Right cardiac atrium (tissue), 5 donors: ENCODE data around the gene IQSEC2. TPM values are rescaled to one million over a fixed set of nuclear protein-coding genes. Genes with fewer than 3 reads are reported as not detected.

Experiments
- ATAC-seq, 2 donors: fragments of 200-7000 bp; cut with Tn5 transposase; one replicate each; pipeline versions ENCODE4 v1.8.0 to v1.9.1; 2020; ENCODE audit warnings: moderate library complexity in 2 of 2, mild to moderate bottlenecking in 1 of 2
- DNase-seq, 3 donors: peaks; one replicate each; pipeline ENCODE4 v3.0.0-alpha.2; 2020
- H3K27ac ChIP-seq: one replicate; pipeline ENCODE4 v1.5.1; 2013; ENCODE audit warnings: mild to moderate bottlenecking, low read length, control low read depth, moderate library complexity
- H3K27me3 ChIP-seq: one replicate; pipeline ENCODE4 v1.6.1; 2013; ENCODE audit not compliant: control insufficient read depth, insufficient read depth
- H3K4me1 ChIP-seq: one replicate; pipeline ENCODE4 v1.6.1; 2013; ENCODE audit warnings: low read length; ENCODE audit not compliant: control insufficient read depth, insufficient read depth
- H3K4me3 ChIP-seq: one replicate; pipeline ENCODE4 v1.5.1; 2013; ENCODE audit warnings: low read length, control low read depth
- H3K9me3 ChIP-seq: one replicate; pipeline ENCODE4 v1.6.1; 2013; ENCODE audit warnings: low read length; ENCODE audit not compliant: control insufficient read depth
- WGBS: extraction: QIAGEN DNeasy Blood & Tissue Kit; methylation state at CpG from one replicate; pipeline ENCODE4 v1.1.7; 2013; 5-methylcytosine and 5-hydroxymethylcytosine counted together
- intact Hi-C, 4 donors: fragments of 100-400 bp; cut with DNase I; formaldehyde crosslinking; loops; one replicate each; pipeline versions ENCODE4 v1.11.0 to v1.14.0; 2022 to 2023
- polyA plus RNA-seq: library from polyadenylated mRNA; stranded (reverse); fragments of 200-250 nt; gene quantifications from one replicate; pipeline ENCODE4 v1.2.3, GENCODE V29; 2013
- total RNA-seq, 4 donors: library from RNA; stranded (reverse); fragmentation: NEBNext Ultra II Directional; extraction: Animal tissue kit (Norgen Biotek cat#: 25700); gene quantifications; one replicate each; pipeline ENCODE4 v1.2.1, GENCODE V29; 2021
- donor health status: healthy with polysubstance abuse.
- donor health status: DM: no; HTN: yes; CAD: no.
- donor health status: DM: no; HTN: no; CAD: no.
- donor health status: DM: no; HTN: yes; CAD: no; lungs with severe emphysema.
- donor health status: DM: yes; HTN: yes; CAD: no.

Gene IQSEC2
- total and polyA plus RNA-seq, 5 donors, result 11.6 to 15.3 (median 15.0) TPM

DNA sequence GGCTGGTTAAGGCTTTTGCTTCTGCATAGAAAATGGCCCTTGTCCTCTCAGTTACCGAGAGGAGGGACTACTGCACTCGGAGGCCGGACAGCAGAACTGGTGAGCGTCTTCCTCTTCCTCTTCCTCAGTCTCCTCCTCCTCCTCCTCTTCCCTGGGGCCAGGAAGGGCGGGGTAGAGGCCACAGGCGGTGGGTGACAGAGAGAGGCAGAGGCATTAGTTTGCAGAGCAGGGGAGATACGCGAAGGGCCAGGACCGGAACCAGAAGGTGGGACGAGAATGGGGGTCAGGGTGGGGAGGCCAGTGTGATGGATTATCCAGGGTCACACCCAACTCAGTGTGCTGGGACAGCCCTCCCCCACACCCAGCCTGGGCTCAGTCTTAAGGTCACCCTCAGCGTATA is 14.5 kb downstream of the IQSEC2 start:
- no peaks in the 10 kb centered on the region for H3K4me1 ChIP-seq
- H3K4me3 ChIP-seq, result no peak overlapping the region
- H3K27ac ChIP-seq, result no peak overlapping the region
- no peaks in the 10 kb centered on the region for H3K27me3 ChIP-seq
- intact Hi-C loops, result no loop called here
- ATAC-seq, result peak; percentile 31 to 54
- no peak for DNase-seq
- 55% methylated on average over 11 of the region's 11 CpGs for WGBS
- no peaks in the 10 kb centered on the region for H3K9me3 ChIP-seq

DNA sequence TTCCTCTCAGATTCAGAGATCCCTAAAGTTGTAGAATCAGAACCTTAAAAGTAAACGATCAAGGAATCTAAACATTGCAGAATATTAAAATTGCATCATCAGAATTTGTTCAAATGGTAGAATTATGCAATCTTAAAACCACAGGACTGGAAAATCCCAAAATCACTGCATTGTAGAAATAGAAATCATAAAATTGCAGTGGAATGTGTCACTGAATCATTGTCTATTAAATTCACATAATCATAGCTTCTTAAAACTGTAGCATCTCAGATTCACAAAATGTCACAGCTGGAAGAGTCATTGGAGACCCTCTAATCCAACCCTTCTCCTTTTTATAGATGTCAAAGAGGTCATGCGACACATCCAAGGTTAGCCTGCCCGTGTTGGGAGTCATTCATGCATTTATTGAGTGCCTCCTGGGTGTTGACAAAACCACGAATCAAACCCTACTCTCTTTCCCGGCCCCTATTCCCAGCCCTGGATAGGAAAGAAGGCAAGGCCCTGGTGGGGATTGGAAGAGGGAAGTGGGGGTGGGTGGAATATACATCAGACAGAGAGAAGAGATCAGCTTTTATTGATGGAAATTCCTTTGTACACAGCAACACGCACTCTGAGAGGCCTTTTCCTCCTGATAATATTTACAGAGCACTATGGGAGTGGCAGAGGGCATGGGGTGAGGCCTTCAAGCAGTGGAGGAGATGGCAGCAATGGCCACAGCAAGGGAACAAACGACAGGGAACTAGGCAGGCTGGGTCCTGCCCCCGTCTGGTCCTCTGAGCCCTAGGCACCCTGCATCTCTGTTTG is 15.4 kb downstream of the IQSEC2 start:
- ATAC-seq, result no peak
- no peak overlapping the region for H3K27ac ChIP-seq
- H3K27me3 ChIP-seq, result no peaks in the 10 kb centered on the region
- WGBS, result 73% methylated on average over 8 of the region's 8 CpGs
- no peak overlapping the region for H3K4me3 ChIP-seq
- H3K4me1 ChIP-seq, result no peaks in the 10 kb centered on the region
- no peak for DNase-seq
- intact Hi-C loops, result no loop called here
- H3K9me3 ChIP-seq, result no peaks in the 10 kb centered on the region

DNA sequence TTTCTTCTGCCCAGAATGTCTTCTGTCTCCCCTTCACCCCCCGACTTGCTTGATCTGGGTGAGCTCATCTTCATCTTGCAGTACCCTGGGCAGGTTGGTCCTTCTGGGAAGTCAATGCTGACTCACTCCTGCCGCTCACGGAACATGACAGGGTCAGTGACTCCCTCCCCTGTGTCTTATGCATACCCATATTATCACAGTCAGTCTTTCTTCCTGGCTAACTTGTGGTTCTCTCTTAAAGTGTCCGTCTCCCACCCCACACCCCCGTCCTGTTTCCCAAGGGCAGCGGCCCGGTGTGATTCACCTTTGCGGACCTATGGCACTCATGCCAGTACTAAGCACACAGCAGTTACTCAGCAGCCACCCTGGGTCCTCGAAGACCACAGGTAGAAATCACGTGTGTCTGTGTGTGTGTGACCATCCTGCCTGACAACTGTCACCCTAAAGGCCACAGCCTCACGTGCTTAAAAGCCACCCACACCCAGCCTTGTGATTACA is 17.7 kb downstream of the IQSEC2 start:
- DNase-seq (no peak), ATAC-seq (peak in 1 of 2 donors; percentile 16)
- Histone ChIP-seq H3K27me3 (no peaks in the 10 kb centered on the region), H3K9me3 (no peaks in the 10 kb centered on the region), H3K4me1 (no peaks in the 10 kb centered on the region), H3K4me3 (no peak overlapping the region), H3K27ac (no peak overlapping the region)
- 74% methylated on average over 11 of the region's 11 CpGs for WGBS
- intact Hi-C loops, result no loop called here

- Histone ChIP-seq H3K9me3 (no peaks in the 10 kb centered on the region), H3K27me3 (no peaks in the 10 kb centered on the region), H3K27ac (no peak overlapping the region), H3K4me3 (no peak overlapping the region), H3K4me1 (no peaks in the 10 kb centered on the region)
- intact Hi-C loops, result no loop called here
- DNase-seq (no peak), ATAC-seq (no peak)
- 58% methylated on average over 8 of the region's 8 CpGs for WGBS
Observed at GRCh38 chrX:53262918-53263394, 18.4 kb downstream of the IQSEC2 start.

- WGBS, result 88% methylated on average over 7 of the region's 7 CpGs
- Histone ChIP-seq H3K9me3 (no peaks in the 10 kb centered on the region), H3K4me1 (no peaks in the 10 kb centered on the region), H3K27me3 (no peaks in the 10 kb centered on the region), H3K4me3 (no peak overlapping the region), H3K27ac (no peak overlapping the region)
- DNase-seq (no peak), ATAC-seq (no peak)
- intact Hi-C loops, result no loop called here
Observed at GRCh38 chrX:53262189-53262917, 19.0 kb downstream of the IQSEC2 start.

DNA sequence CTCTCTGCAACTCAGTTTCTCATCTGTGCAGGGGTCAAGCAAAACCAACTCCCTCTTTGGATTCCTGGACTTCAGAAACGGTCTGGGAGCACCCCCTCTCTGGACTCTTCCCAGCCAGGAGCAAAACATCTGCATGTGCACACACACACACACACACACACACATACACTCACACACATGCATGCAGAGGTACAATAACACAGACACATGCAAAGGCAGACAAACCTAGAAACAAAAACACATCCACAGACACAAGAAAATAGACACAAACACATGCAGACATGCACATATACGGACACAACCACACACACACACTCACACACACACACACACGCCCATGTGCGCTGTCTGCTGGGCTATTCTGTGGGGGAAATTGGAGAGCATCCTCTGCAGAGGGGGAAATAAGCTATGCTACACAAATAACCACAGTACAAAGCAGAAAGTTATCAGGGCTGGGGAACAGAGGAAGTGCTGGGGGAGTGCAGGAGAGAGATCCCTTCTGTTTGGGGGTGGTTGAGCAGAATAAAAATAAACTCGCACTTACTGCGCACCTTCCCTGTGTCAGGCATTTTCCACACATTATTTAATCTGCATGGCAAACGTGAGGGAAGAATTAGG is 19.9 kb downstream of the IQSEC2 start:
- Histone ChIP-seq H3K4me1 (no peaks in the 10 kb centered on the region), H3K9me3 (no peaks in the 10 kb centered on the region), H3K27me3 (no peaks in the 10 kb centered on the region), H3K4me3 (no peak overlapping the region), H3K27ac (no peak overlapping the region)
- ATAC-seq, result no peak
- intact Hi-C loops, result no loop called here
- 45% methylated on average over 7 of the region's 7 CpGs for WGBS
- no peak for DNase-seq

DNA sequence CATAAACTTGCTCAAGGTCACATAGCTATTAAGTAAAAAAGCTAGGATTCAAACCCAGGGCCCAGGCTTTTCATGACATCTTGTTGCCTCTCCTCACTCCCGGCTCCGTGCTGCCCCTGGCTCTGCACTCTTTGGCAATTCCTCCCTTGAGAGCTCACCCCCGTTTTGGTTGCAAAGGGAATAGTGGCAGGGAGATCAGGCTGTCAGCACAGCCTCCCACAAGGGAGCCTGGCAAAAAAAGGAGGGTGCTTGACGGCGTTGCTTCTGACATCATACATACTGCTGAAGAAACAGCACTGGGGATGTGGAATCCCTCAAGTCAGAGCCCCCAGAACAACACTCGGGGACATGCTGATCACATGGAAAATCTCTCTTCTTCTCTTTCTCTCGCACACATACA is 20.5 kb downstream of the IQSEC2 start:
- no peaks in the 10 kb centered on the region for H3K4me1 ChIP-seq
- H3K27ac ChIP-seq, result no peak overlapping the region
- no peaks in the 10 kb centered on the region for H3K27me3 ChIP-seq
- 67% methylated on average over 7 of the region's 7 CpGs for WGBS
- ATAC-seq (no peak), DNase-seq (no peak)
- no peak overlapping the region for H3K4me3 ChIP-seq
- intact Hi-C loops, result no loop called here
- H3K9me3 ChIP-seq, result no peaks in the 10 kb centered on the region

- Histone ChIP-seq H3K4me3 (no peak overlapping the region), H3K9me3 (no peaks in the 10 kb centered on the region), H3K27me3 (no peaks in the 10 kb centered on the region), H3K4me1 (no peaks in the 10 kb centered on the region), H3K27ac (no peak overlapping the region)
- intact Hi-C loops, result no loop called here
- ATAC-seq, result no peak
- no peak for DNase-seq
- WGBS, result 90% methylated on average over 6 of the region's 6 CpGs
Observed at GRCh38 chrX:53257670-53258423, 23.5 kb downstream of the IQSEC2 start.

DNA sequence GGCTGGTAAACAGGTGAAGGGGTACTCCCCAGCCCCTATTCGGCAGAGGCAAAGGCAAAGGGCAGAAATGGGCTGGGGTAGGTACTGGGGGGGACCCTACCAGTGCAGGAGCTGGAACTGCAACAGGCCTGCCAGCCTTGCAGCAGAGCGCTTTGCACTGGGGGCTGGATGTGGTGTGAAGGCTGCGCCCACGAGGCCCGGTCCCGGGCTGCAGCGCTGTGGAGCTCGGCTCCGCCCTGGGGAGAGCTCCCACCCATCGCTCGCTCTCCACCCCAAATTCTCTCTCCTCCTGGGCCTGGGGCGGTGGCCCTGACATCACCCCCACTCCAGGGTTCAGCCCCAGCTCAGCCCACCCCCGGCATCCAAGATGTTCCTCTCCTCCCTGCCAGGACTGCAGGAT is 24.2 kb downstream of the IQSEC2 start:
- Histone ChIP-seq H3K4me3 (no peak overlapping the region), H3K4me1 (no peaks in the 10 kb centered on the region), H3K27me3 (no peaks in the 10 kb centered on the region), H3K9me3 (no peaks in the 10 kb centered on the region), H3K27ac (no peak overlapping the region)
- ATAC-seq, result no peak
- WGBS, result 84% methylated on average over 13 of the region's 13 CpGs
- intact Hi-C loops, result no loop called here
- no peak for DNase-seq

- Histone ChIP-seq H3K27ac (no peak overlapping the region), H3K4me1 (no peaks in the 10 kb centered on the region), H3K27me3 (no peaks in the 10 kb centered on the region), H3K9me3 (no peaks in the 10 kb centered on the region), H3K4me3 (no peak overlapping the region)
- WGBS, result 71% methylated on average over 17 of the region's 17 CpGs
- intact Hi-C loops, result no loop called here
- peak in 1 of 2 donors; percentile 41 for ATAC-seq
- no peak for DNase-seq
Observed at GRCh38 chrX:53256446-53257041, 24.8 kb downstream of the IQSEC2 start.
